ENCODE measurements around the gene LFNG.

LFNG gene

DNA sequence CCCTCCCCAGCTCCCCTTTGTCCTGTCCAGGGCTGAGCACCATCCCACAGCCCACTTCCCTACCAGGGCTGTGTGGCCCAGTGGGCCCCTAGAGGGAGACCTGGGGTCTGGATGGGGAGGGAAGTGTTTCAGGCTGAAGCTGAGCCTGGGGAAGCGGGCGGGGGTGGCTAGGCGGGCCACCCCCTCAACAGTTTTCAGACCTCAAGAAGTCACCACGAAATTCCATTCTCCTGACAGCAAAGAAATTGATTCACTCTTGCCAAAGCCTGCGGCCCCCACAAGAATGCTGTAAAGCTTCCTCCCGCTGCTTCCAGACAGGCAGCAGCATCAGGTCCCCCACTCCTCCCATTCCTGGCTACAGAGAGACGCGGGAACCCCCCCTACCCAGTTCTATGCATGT is 2.5 kb upstream of the LFNG start:
- H3K36me3 ChIP-seq (ENCODE audit: control insufficient read depth, insufficient read depth, low read length) = no peaks in the 10 kb centered on the region
- peaks cover 24% of the 10 kb centered on the region for H3K4me1 ChIP-seq (ENCODE audit: control insufficient read depth, insufficient read depth, low read length, poor library complexity, severe bottlenecking)
- no peaks in the 10 kb centered on the region for H3K27me3 ChIP-seq (replicated peaks; ENCODE audit: control insufficient read depth, insufficient read depth, low read length, poor library complexity, severe bottlenecking)
- H3K4me3 ChIP-seq (ENCODE audit: insufficient read depth, low read depth, low read length, poor library complexity, severe bottlenecking) = no peak overlapping the region
- no peaks in the 10 kb centered on the region for H3K9me3 ChIP-seq (ENCODE audit: control insufficient read depth, low read length)
- H3K27ac ChIP-seq (ENCODE audit: insufficient read depth, low read length, poor library complexity, severe bottlenecking) = no peak overlapping the region
- DNase-seq = no peak

- H3K4me3 ChIP-seq (ENCODE audit: insufficient read depth, low read depth, low read length, poor library complexity, severe bottlenecking) = no peak overlapping the region
- no peak overlapping the region for H3K27ac ChIP-seq (ENCODE audit: insufficient read depth, low read length, poor library complexity, severe bottlenecking)
- no peaks in the 10 kb centered on the region for H3K9me3 ChIP-seq (ENCODE audit: control insufficient read depth, low read length)
- H3K36me3 ChIP-seq (ENCODE audit: control insufficient read depth, insufficient read depth, low read length) = no peaks in the 10 kb centered on the region
- no peak for DNase-seq
- H3K27me3 ChIP-seq (replicated peaks; ENCODE audit: control insufficient read depth, insufficient read depth, low read length, poor library complexity, severe bottlenecking) = no peaks in the 10 kb centered on the region
- peaks cover 22% of the 10 kb centered on the region for H3K4me1 ChIP-seq (ENCODE audit: control insufficient read depth, insufficient read depth, low read length, poor library complexity, severe bottlenecking)
These were observed 1.7 kb upstream of the LFNG start for GRCh38 chr7:2517678-2518507.

DNA sequence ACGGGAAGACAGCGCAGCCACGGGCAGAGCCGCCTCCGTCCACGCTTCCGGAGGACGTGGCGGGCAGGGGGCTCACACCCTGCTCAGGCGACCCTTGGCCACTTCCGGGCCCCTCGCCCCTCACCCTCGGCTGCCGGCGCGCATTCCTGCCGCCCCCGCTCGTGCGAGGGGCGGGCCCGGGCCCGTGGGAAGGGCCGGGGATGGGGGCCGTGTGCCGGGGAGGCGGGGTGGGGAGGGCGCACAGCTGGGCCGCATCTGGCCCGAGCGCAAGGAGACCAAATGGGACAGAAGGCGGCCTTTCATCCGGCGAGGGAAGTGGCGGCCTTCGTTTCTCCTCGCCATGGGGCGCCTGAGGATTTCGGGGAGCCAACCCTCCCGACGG is 846 bp upstream of the LFNG start:
- Histone ChIP-seq H3K27ac (ENCODE audit: insufficient read depth, low read length, poor library complexity, severe bottlenecking) (peak overlapping the region; percentile 57), H3K4me3 (ENCODE audit: insufficient read depth, low read depth, low read length, poor library complexity, severe bottlenecking) (peak overlapping the region; percentile 50), H3K36me3 (ENCODE audit: control insufficient read depth, insufficient read depth, low read length) (no peaks in the 10 kb centered on the region), H3K9me3 (ENCODE audit: control insufficient read depth, low read length) (no peaks in the 10 kb centered on the region), H3K4me1 (ENCODE audit: control insufficient read depth, insufficient read depth, low read length, poor library complexity, severe bottlenecking) (peaks cover 26% of the 10 kb centered on the region), H3K27me3 (replicated peaks; ENCODE audit: control insufficient read depth, insufficient read depth, low read length, poor library complexity, severe bottlenecking) (no peaks in the 10 kb centered on the region)
- DNase-seq = no peak

DNA sequence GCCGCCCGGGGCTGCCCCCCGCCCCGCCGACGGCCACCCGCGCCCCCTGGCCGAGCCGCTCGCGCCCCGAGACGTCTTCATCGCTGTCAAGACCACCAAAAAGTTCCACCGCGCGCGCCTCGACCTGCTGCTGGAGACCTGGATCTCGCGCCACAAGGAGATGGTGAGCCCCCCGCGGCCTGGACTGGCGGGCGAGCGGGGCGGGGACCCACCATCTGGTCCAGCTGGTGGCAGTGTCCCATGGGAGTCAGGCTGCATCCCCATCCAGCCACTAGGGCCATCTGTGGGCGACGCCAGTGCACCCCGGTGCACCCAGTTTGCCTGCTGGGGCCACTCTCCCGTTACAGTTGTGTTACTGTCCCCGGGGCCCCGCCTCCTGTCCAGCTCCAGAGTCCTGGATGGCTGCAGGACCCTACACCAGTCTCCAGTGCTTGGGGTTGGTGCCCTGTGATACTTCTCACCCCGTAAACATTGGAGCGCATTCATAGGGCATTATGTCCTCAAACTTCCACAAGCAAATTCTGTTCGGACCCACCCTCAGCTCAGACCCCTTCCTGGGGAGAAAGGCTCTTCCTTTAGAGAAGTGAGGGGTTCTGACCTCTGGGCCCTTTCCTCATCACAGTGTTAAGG is 672 bp downstream of the LFNG start:
- H3K4me1 ChIP-seq (ENCODE audit: control insufficient read depth, insufficient read depth, low read length, poor library complexity, severe bottlenecking) = peaks cover 41% of the 10 kb centered on the region
- H3K27me3 ChIP-seq (replicated peaks; ENCODE audit: control insufficient read depth, insufficient read depth, low read length, poor library complexity, severe bottlenecking) = no peaks in the 10 kb centered on the region
- H3K27ac ChIP-seq (ENCODE audit: insufficient read depth, low read length, poor library complexity, severe bottlenecking) = peak overlapping the region; percentile 93
- DNase-seq = no peak
- H3K9me3 ChIP-seq (ENCODE audit: control insufficient read depth, low read length) = no peaks in the 10 kb centered on the region
- H3K4me3 ChIP-seq (ENCODE audit: insufficient read depth, low read depth, low read length, poor library complexity, severe bottlenecking) = peak overlapping the region; percentile 93
- peaks cover 8% of the 10 kb centered on the region for H3K36me3 ChIP-seq (ENCODE audit: control insufficient read depth, insufficient read depth, low read length)

- peak overlapping the region; percentile 93 for H3K27ac ChIP-seq (ENCODE audit: insufficient read depth, low read length, poor library complexity, severe bottlenecking)
- H3K9me3 ChIP-seq (ENCODE audit: control insufficient read depth, low read length) = no peaks in the 10 kb centered on the region
- DNase-seq = no peak
- peak overlapping the region; percentile 93 for H3K4me3 ChIP-seq (ENCODE audit: insufficient read depth, low read depth, low read length, poor library complexity, severe bottlenecking)
- peaks cover 14% of the 10 kb centered on the region for H3K36me3 ChIP-seq (ENCODE audit: control insufficient read depth, insufficient read depth, low read length)
- no peaks in the 10 kb centered on the region for H3K27me3 ChIP-seq (replicated peaks; ENCODE audit: control insufficient read depth, insufficient read depth, low read length, poor library complexity, severe bottlenecking)
- peaks cover 47% of the 10 kb centered on the region for H3K4me1 ChIP-seq (ENCODE audit: control insufficient read depth, insufficient read depth, low read length, poor library complexity, severe bottlenecking)
These were observed 1.3 kb downstream of the LFNG start for GRCh38 chr7:2520761-2521290.

- no peak for DNase-seq
- Histone ChIP-seq H3K27me3 (replicated peaks; ENCODE audit: control insufficient read depth, insufficient read depth, low read length, poor library complexity, severe bottlenecking) (no peaks in the 10 kb centered on the region), H3K4me3 (ENCODE audit: insufficient read depth, low read depth, low read length, poor library complexity, severe bottlenecking) (peak overlapping the region; percentile 93), H3K36me3 (ENCODE audit: control insufficient read depth, insufficient read depth, low read length) (peaks cover 19% of the 10 kb centered on the region), H3K4me1 (ENCODE audit: control insufficient read depth, insufficient read depth, low read length, poor library complexity, severe bottlenecking) (peaks cover 52% of the 10 kb centered on the region), H3K9me3 (ENCODE audit: control insufficient read depth, low read length) (no peaks in the 10 kb centered on the region), H3K27ac (ENCODE audit: insufficient read depth, low read length, poor library complexity, severe bottlenecking) (peak overlapping the region; percentile 93)
These were observed 1.8 kb downstream of the LFNG start for GRCh38 chr7:2521341-2521745.

- Histone ChIP-seq H3K9me3 (ENCODE audit: control insufficient read depth, low read length) (no peaks in the 10 kb centered on the region), H3K27me3 (replicated peaks; ENCODE audit: control insufficient read depth, insufficient read depth, low read length, poor library complexity, severe bottlenecking) (no peaks in the 10 kb centered on the region), H3K4me1 (ENCODE audit: control insufficient read depth, insufficient read depth, low read length, poor library complexity, severe bottlenecking) (peaks cover 59% of the 10 kb centered on the region), H3K27ac (ENCODE audit: insufficient read depth, low read length, poor library complexity, severe bottlenecking) (peak overlapping the region; percentile 93), H3K36me3 (ENCODE audit: control insufficient read depth, insufficient read depth, low read length) (peaks cover 26% of the 10 kb centered on the region), H3K4me3 (ENCODE audit: insufficient read depth, low read depth, low read length, poor library complexity, severe bottlenecking) (peak overlapping the region; percentile 93)
- DNase-seq = peak; percentile 68 to 75 (median 69)
These were observed 2.5 kb downstream of the LFNG start for GRCh38 chr7:2521952-2522591.

- H3K9me3 ChIP-seq (ENCODE audit: control insufficient read depth, low read length) = no peaks in the 10 kb centered on the region
- H3K36me3 ChIP-seq (ENCODE audit: control insufficient read depth, insufficient read depth, low read length) = peaks cover 33% of the 10 kb centered on the region
- peaks cover 67% of the 10 kb centered on the region for H3K4me1 ChIP-seq (ENCODE audit: control insufficient read depth, insufficient read depth, low read length, poor library complexity, severe bottlenecking)
- H3K4me3 ChIP-seq (ENCODE audit: insufficient read depth, low read depth, low read length, poor library complexity, severe bottlenecking) = peak overlapping the region; percentile 93
- H3K27me3 ChIP-seq (replicated peaks; ENCODE audit: control insufficient read depth, insufficient read depth, low read length, poor library complexity, severe bottlenecking) = no peaks in the 10 kb centered on the region
- DNase-seq = no peak
- H3K27ac ChIP-seq (ENCODE audit: insufficient read depth, low read length, poor library complexity, severe bottlenecking) = peak overlapping the region; percentile 93
These were observed 3.3 kb downstream of the LFNG start for GRCh38 chr7:2522780-2523433.

- Histone ChIP-seq H3K27ac (ENCODE audit: insufficient read depth, low read length, poor library complexity, severe bottlenecking) (peak overlapping the region; percentile 93), H3K4me1 (ENCODE audit: control insufficient read depth, insufficient read depth, low read length, poor library complexity, severe bottlenecking) (peaks cover 70% of the 10 kb centered on the region), H3K4me3 (ENCODE audit: insufficient read depth, low read depth, low read length, poor library complexity, severe bottlenecking) (peak overlapping the region; percentile 93), H3K9me3 (ENCODE audit: control insufficient read depth, low read length) (no peaks in the 10 kb centered on the region), H3K36me3 (ENCODE audit: control insufficient read depth, insufficient read depth, low read length) (peaks cover 38% of the 10 kb centered on the region), H3K27me3 (replicated peaks; ENCODE audit: control insufficient read depth, insufficient read depth, low read length, poor library complexity, severe bottlenecking) (no peaks in the 10 kb centered on the region)
- DNase-seq = no peak
These were observed 3.9 kb downstream of the LFNG start for GRCh38 chr7:2523461-2523936.
